Activated CD4-positive, alpha-beta T cell treated with anti-CD3 and anti-CD28 coated beads, Interleukin-2, amount 50 U/mL, for 16 hours (primary cell): ENCODE results near the gene INHBA.

Source experiments
- DNase-seq: peaks from one replicate; pipeline ENCODE4 v3.0.0-alpha.2; 2020

Gene INHBA

DNA sequence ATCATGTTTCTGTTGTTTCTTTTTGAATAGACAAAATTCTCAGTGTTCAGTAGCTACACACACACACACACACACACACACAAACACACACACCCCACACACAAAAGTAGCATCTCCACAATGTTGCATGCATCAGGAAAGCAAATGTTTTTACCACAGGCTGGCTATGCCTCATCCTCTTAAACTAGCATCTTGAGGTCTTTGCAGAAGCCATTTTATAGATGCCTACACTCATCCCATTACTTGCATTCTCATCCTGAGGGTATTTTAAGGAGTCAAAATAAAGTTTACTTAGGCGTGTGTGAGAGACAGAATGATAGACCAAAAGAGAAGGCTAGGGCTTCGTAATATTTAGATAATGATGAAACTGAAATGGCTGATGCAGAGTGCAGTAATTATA, 7.9 kb upstream of the INHBA start:
- no peak for DNase-seq

- no peak for DNase-seq
Observed at GRCh38 chr7:41709621-41710020, 6.7 kb upstream of the INHBA start.

DNA sequence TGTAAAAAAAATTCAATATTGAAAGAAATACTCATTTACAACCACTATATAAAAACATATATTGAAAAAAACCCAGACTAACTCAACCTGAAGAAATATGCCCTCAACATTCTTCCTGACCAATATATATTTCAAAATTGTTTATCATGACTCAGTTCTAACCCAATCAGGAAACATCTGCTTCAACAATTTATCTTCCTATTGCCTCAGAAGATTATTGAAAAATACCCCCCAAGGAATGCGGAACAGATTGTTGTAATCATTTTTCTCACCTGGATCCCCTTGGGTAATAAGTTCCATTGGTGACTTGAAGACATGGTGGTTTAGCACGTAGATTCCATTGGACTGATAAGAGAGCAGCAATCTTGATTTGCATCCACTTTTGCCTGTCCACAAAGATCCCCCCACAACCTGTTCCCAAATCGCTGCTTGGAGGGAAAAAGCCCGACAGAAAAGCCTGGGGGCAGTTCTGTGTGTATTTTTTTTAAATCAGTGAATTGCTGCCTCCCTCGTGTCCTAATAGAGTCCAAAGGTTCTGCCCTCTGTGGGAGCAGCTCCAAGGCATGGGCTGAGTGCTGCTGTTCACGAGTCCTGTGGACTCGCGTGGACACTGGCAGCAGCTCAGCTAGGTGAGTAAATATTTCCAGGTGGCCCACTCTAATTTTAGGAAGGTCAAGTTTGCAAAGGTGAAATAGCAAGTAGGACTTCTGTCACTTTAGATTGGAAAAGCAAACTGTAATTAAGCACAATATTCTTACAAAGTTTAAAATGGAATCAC, 5.9 kb upstream of the INHBA start:
- DNase-seq = no peak

GRCh38 chr7:41706228-41706930, 3.5 kb upstream of the INHBA start:
- DNase-seq = no peak

DNA sequence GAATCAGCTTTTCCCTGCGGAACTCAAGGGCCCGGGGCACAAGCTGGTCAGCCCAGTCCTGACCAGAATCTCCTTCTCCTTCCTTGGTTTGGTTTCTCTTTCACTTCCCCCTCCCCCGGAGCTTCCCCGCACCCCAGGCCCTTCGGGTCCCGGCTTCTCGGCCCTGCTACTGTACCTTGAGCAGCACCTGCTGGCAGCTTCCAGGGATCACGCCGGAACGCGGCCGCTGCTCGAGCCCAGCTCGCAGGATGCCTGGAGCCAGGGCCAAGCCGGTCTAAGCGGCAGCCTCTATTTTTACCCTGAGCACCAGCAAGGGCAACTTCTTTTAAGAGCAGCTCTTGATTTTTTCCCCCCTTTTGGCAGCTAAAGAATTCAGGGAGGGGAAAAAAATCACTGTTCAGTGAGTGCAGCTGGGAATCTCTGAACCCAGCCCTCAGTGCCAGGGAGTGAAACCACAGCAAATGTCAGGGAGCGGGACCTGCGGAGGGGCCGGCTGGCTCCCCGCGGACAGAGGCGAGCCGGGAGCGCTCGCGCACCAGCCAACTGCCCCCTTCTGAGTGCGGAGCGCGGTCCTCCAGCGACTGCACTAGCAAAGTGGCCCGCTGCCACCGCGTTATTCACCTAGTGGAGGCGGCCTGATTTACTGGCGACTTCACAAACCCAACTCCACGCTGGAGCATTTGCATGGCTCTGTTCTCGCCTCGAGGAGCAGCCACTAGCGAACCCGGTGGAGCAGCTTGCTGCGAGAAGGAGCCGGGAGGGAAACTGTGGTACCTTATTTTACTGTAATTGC, 2.4 kb upstream of the INHBA start:
- peak; percentile 64 for DNase-seq

- DNase-seq = no peak
Observed at GRCh38 chr7:41701068-41701941, 1.6 kb downstream of the INHBA start.

DNA sequence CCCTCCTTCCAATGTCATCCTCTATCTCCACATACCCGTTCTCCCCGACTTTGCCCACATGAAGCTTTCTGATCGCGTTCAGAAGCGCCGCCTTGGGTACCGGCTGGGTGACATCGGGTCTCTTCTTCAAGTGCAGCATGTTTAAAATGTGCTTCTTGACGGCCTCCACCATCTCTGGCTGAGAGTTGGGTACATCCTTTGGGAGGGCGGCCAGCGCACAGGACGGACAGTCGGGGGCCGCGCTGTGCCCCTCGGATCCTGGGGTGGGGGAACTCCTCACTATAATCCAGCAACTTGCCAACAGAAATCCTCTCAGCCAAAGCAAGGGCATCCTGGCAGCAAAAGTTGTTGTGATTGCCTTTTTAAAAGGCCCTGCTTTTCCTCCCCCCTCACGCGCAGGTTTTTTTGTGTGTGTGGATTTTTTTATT, 2.8 kb downstream of the INHBA start:
- no peak for DNase-seq

DNA sequence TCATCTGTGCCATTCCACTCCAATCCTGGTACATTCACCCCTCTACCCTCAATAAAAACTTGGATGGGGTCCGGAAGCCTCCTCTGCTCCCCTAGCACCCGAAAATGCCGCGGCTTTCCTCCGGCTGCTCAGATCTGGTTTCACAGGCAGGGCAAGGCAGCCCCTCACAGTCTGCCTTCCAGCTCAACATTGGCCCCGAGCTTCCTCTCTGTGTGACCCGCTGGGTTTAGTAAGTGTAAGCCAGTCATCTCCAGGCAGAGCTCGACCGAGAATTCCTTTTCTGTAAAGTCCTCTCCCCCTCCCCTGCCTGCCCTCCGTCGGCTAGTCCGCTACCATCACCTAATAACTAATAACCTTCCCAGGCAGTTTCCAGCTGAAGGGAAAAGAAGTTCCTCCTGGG, 3.4 kb downstream of the INHBA start:
- DNase-seq = no peak

GRCh38 chr7:41698726-41699125, 4.2 kb downstream of the INHBA start:
- DNase-seq = no peak

DNA sequence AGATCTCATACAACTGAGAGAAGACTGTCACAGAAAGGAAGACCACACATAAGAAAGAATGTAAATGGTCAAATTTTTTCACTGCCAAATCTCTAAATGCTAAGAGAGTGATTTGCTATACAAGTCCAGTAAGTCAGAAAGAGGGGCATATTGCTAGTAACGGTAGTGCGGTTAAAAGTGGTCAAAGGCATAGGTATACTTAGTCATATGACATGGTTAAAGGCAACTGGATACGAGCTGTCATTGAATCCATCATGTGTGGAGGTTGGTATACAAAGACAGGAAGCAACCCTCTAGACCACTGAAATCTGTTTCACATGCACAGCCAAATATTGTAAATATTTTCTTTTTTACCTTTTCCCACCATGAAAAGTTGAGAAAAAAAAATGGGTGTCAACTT, 4.8 kb downstream of the INHBA start:
- no peak for DNase-seq

- peak; percentile 18 for DNase-seq
Observed at GRCh38 chr7:41696323-41696916, 6.5 kb downstream of the INHBA start.

DNA sequence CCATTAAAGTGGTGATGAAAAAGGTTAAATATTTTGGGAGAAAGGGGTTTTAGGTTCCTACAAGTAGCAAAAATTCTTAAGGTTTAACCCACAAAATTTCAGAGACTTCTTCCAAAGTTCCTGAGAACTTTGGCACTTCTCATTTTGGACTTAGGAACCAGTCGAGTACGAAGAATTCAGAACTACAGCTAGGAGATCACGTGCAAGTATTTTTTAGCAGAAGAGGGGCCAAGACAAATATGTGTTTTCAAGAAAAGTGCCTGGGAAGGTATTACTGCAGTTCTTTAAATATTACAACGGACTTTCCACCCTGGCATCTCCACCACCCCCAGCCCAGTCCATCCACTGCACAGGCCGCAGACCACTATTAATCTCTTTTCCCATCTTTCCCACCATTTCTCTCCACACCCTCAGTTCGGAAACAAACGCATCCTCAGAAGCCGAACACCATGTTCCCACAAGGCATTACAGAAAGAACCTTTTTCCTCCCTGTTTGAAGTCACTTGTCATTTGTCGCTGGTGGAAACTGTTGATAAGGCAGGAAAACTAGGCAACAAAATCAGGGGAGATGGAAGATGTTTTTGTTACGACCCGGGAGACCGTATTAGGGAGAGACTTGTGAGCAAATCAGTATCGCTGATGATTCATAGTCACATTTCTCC, 7.1 kb downstream of the INHBA start:
- no peak for DNase-seq

- DNase-seq = no peak
Observed at GRCh38 chr7:41694495-41694894, 8.4 kb downstream of the INHBA start.

DNA sequence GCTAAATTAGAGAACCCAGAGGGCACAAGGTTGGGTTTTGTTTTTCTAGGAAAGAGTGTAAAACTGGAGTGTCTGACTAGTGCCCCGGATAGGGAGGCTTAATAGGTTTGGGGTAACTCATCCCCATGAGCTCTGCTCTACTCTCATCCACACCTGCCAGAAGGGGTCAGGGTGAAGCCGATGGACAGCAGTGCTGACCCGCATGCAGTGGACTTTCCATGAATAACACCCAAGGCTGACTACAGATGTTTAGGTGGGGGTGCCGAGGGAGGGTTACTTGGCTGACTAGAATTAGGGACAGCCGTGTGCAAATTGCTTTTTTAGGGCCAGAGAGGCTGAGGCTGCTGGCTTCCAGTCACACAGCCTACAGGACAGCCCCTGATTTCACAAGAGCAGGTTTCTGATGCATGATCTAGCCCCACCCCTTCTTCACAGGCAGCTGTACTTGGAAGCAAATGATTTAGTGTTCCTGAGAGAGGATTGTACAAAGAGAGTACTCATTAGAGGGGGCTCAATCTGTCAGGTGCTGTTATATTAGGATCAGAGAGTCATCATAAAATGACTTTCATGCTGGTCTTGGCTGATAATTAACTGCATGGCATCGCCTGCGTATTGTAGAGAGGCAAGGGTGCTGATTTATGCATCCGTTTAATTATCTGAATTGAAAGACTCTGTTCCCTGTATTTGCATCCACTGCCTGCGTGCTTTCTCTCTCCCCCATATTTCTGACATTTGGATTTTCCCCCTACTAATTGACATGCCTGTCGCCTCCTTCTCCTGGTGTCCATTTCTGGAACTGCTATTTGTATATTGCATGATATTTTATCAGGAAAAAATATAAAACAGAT, 9.5 kb downstream of the INHBA start:
- no peak for DNase-seq

DNA sequence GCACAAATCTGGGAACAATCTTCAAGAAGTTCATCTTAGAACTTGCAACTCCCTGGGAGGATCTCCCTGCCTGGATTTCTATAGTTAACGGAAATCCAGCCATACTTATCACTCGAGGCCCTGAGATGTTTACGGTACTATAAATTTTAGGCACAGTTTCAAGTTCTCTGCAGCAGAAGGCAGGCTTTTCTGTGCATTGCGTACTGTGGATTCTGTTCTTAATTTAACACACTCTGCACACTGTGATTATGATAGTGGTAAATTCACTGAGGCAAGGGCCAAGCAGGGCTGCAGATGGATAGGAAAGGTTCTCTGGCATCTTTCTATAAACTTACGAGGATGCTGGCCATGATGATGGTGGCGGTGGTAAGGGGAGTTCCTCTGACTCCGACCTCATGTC, 10.6 kb downstream of the INHBA start:
- DNase-seq = no peak

DNA sequence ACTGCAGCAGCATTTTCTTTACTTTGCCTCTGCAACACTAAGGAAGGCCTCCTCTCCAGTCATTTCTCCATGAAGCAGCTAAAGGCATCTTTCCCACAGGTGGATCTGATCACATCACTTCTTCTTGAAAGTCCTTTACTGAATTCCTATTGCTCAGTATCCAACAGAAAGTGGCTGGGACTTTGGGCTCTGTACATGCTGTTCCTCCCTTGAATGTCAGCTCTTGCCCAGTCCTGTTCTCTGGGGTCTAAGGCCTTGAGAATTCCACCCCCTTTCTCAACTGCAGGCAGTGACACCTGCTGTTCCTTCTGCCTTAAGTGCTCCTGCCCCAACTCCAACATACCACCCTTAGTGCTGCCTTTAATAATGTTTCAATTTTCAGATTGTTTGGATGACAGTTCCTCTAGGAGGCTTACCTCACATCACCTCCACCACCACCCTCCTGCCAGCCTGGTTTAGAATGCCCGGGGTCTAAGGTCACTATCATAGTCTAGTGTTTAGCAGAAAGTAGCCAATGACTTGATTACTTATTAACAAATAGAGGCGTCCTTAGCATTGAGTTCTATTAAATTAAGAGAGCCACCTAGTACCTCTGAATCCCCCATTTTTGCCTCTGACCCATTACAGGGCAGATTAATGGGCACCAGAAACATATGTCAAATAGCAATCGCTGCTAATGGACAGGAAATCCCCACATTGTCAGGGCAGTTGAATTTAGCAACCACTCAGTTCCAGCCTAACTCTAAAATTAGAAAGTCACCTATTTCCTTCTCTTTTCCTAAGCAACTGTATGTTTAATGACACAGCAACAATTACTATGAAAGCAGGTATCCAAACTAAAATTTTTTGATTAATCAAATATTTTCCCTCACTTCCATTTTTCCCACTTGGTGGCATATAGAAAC, 11.4 kb downstream of the INHBA start:
- DNase-seq = no peak

GRCh38 chr7:41689815-41690214, 13.1 kb downstream of the INHBA start:
- no peak for DNase-seq

DNA sequence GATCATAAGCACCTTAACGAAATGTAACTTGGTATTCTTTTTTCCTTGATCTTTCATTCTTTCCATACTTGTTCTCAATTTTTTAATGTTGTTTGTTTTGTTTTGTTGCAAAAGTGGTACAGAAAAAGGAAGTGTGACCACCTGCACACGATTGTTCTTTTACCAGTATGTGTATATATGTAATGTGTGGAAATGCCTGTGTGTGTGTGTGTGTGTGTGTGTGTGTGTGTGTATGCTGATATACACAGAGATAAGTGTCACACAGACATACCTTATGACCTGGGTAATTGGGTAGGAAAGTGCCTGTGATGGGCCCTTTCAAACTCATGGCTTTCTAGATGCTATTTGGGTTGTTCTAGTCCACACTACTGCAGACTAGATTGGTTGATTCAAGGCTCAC, 14.0 kb downstream of the INHBA start:
- no peak for DNase-seq

DNA sequence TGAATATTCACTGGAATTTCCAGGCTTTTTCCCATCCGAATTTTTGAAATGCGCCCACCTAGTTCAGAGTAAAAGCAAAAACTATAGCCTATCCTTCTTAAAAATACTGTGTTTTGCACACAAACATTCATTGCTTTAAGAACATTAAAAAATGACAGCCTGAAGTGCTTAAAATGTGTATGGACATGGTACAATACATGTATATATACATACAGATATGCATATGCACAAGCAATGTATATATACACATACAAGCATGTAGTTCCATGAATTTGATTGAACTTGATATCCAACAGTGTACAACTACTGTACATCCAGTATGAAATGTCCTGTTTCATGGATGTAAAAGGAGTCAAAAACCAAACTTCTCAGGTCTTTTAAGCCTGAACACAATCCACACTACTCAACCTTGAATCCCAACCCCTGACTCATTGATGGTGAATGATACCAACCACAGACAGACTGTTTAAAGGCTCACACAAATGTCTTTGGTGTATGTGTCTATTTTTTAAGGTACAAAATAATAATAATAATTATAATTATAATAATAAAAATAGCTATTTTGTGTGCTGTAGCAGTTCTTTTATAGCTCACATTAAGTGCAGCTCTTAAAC, 14.8 kb downstream of the INHBA start:
- no peak for DNase-seq
